Liver (tissue), 9 donors: ENCODE measurements around the gene SSC4D. TPM values are rescaled to one million over a fixed set of nuclear protein-coding genes. Genes with fewer than 3 reads are reported as not detected.

Experiments
- DNase-seq: peaks from one replicate; pipeline ENCODE4 v3.0.0-alpha.2; 2017; ENCODE audit warnings: low spot score
- H3K27ac ChIP-seq, 2 donors: one replicate each; pipeline ENCODE4 v1.7.0; 2013; ENCODE audit warnings: inconsistent platforms in 2 of 2, low read length in 2 of 2, control low read depth in 1 of 2, low read depth in 1 of 2, mild to moderate bottlenecking in 1 of 2
- H3K27me3 ChIP-seq, 4 donors: one replicate each; pipeline versions ENCODE4 v1.6.1 to v1.7.0; 2013; ENCODE audit warnings: low read length in 3 of 4, inconsistent platforms in 1 of 4, mild to moderate bottlenecking in 1 of 4, moderate library complexity in 1 of 4; ENCODE audit not compliant: control insufficient read depth in 4 of 4, insufficient read depth in 4 of 4
- H3K36me3 ChIP-seq, 4 donors: one replicate each; pipeline versions ENCODE4 v1.6.1 to v1.7.0; 2013; ENCODE audit warnings: low read length in 3 of 4, mild to moderate bottlenecking in 3 of 4, low read depth in 1 of 4, moderate library complexity in 1 of 4; ENCODE audit not compliant: control insufficient read depth in 4 of 4, insufficient read depth in 3 of 4
- H3K4me1 ChIP-seq, 4 donors: one replicate each; pipeline versions ENCODE4 v1.6.1 to v1.7.0; 2013; ENCODE audit warnings: low read length in 3 of 4, mild to moderate bottlenecking in 3 of 4, moderate library complexity in 1 of 4; ENCODE audit not compliant: control insufficient read depth in 4 of 4, insufficient read depth in 4 of 4
- H3K4me3 ChIP-seq, 3 donors: one replicate each; pipeline versions ENCODE4 v1.6.1 to v1.7.0; 2013; ENCODE audit warnings: low read length in 3 of 3, control low read depth in 1 of 3, low read depth in 1 of 3, mild to moderate bottlenecking in 1 of 3
- H3K9ac ChIP-seq, 2 donors: one replicate each; pipeline ENCODE4 v1.7.0; 2013; ENCODE audit warnings: low read length in 2 of 2, mild to moderate bottlenecking in 2 of 2, moderate library complexity in 2 of 2, control low read depth in 1 of 2, low read depth in 1 of 2
- H3K9me3 ChIP-seq, 4 donors: one replicate each; pipeline versions ENCODE4 v1.6.1 to v1.7.0; 2013; ENCODE audit warnings: low read length in 3 of 4; ENCODE audit not compliant: control insufficient read depth in 4 of 4
- ATF3 ChIP-seq: IDR thresholded peaks from 2 replicates; pipeline ENCODE4 v1.6.1; 2016; ENCODE audit warnings: antibody characterized with exemption
- EGR1 ChIP-seq, 2 donors: IDR thresholded peaks; 2 replicates each; pipeline ENCODE4 v1.6.1; 2016 to 2018; ENCODE audit warnings: antibody characterized with exemption in 2 of 2, low read depth in 2 of 2
- FOXA1 ChIP-seq: IDR thresholded peaks from 2 replicates; pipeline ENCODE4 v1.6.1; 2016; ENCODE audit warnings: antibody characterized with exemption
- FOXA2 ChIP-seq: IDR thresholded peaks from 2 replicates; pipeline ENCODE4 v1.6.1; 2016; ENCODE audit warnings: antibody characterized with exemption
- GABPA ChIP-seq, 2 donors: IDR thresholded peaks in 1 of 2; conservative IDR thresholded peaks in 1 of 2; 2 replicates each; pipeline ENCODE4 v1.6.1; 2016; ENCODE audit warnings: antibody characterized with exemption in 2 of 2, mild to moderate bottlenecking in 1 of 2, moderate library complexity in 1 of 2
- HNF4A ChIP-seq, 2 donors: conservative IDR thresholded peaks; 2 replicates each; pipeline ENCODE4 v1.6.1; 2016; ENCODE audit warnings: antibody characterized with exemption in 2 of 2, mild to moderate bottlenecking in 2 of 2
- HNF4G ChIP-seq: IDR thresholded peaks from 2 replicates; pipeline ENCODE4 v1.6.1; 2016; ENCODE audit warnings: antibody characterized with exemption
- JUND ChIP-seq, 2 donors: IDR thresholded peaks; 2 replicates each; pipeline ENCODE4 v1.6.1; 2016; ENCODE audit warnings: antibody characterized with exemption in 2 of 2
- MAX ChIP-seq: IDR thresholded peaks from 2 replicates; pipeline ENCODE4 v1.6.1; 2016; ENCODE audit warnings: antibody characterized with exemption
- NR2F2 ChIP-seq: IDR thresholded peaks from 2 replicates; pipeline ENCODE4 v1.6.1; 2016; ENCODE audit warnings: antibody characterized with exemption
- RAD21 ChIP-seq, 2 donors: IDR thresholded peaks; 2 replicates each; pipeline ENCODE4 v1.6.1; 2016; ENCODE audit warnings: antibody characterized with exemption in 2 of 2, mild to moderate bottlenecking in 2 of 2
- REST ChIP-seq: IDR thresholded peaks from 2 replicates; pipeline ENCODE4 v1.6.1; 2016; ENCODE audit warnings: antibody characterized with exemption, mild to moderate bottlenecking
- SP1 ChIP-seq: IDR thresholded peaks from 2 replicates; pipeline ENCODE4 v1.6.1; 2018; ENCODE audit warnings: antibody characterized with exemption, mild to moderate bottlenecking
- TAF1 ChIP-seq: conservative IDR thresholded peaks from 2 replicates; pipeline ENCODE4 v1.6.1; 2016; ENCODE audit warnings: antibody characterized with exemption, mild to moderate bottlenecking
- YY1 ChIP-seq: IDR thresholded peaks from 2 replicates; pipeline ENCODE4 v1.6.1; 2016; ENCODE audit warnings: antibody characterized with exemption, mild to moderate bottlenecking
- ZBTB33 ChIP-seq: IDR thresholded peaks from 2 replicates; pipeline ENCODE4 v1.6.1; 2016; ENCODE audit warnings: antibody characterized with exemption
- WGBS: extraction: QIAGEN DNeasy Blood & Tissue Kit; methylation state at CpG from one replicate; pipeline ENCODE4 v1.1.7; 2013; 5-methylcytosine and 5-hydroxymethylcytosine counted together
- polyA plus RNA-seq, 2 donors: library from polyadenylated mRNA; stranded (reverse) in 1 of 2; unstranded in 1 of 2; fragments of 200-250 nt in 1 of 2; fragments of >200 nt in 1 of 2; fragmentation: Nextera tagmentation in 1 of 2; extraction: Ambion mirVana in 1 of 2; gene quantifications; one replicate each; pipeline versions ENCODE4 v1.2.1 to v1.2.3, GENCODE V29; 2013 to 2015
- total RNA-seq, 2 donors: library from RNA; depleted of rRNA; stranded (reverse); fragments of >200 nt; gene quantifications; one replicate each; pipeline ENCODE4 v1.2.3, GENCODE V29; 2014
- donor health status: healthy.
- donor health status: healthy.
- donor health status: healthy.
- donor health status: healthy.
- donor health status: healthy.

Gene SSC4D
- total and polyA plus RNA-seq, 4 donors, result 1.2 to 2.3 (median 1.5) TPM

GRCh38 chr7:76359978-76360638 is 49.4 kb downstream of the SSC4D start:
- H3K9me3 ChIP-seq, result no peaks in the 10 kb centered on the region
- H3K9ac ChIP-seq, result no peak overlapping the region
- no peaks in the 10 kb centered on the region for H3K36me3 ChIP-seq
- no peak for TF ChIP-seq REST
- TF ChIP-seq YY1, result no peak
- no peak for TF ChIP-seq HNF4G
- no peak for TF ChIP-seq EGR1 (IDR thresholded peaks at IDR 0.05; ENCODE audit: low read depth in 2 of 2)
- TF ChIP-seq SP1, result no peak
- no peak for TF ChIP-seq TAF1
- no peak for TF ChIP-seq JUND (IDR thresholded peaks at IDR 0.05)
- TF ChIP-seq ATF3, result no peak
- TF ChIP-seq FOXA1, result no peak
- no peak for TF ChIP-seq ZBTB33
- TF ChIP-seq RAD21 (IDR thresholded peaks at IDR 0.05), result no peak
- TF ChIP-seq HNF4A (conservative IDR thresholded peaks at IDR 0.05), result no peak
- H3K27ac ChIP-seq, result peak overlapping the region; percentile 97 to 99
- no peaks in the 10 kb centered on the region for H3K27me3 ChIP-seq
- no peak overlapping the region for H3K4me3 ChIP-seq
- peaks cover 0 to 21% (median 14%) of the 10 kb centered on the region in 4 donors for H3K4me1 ChIP-seq
- DNase-seq, result no peak
- WGBS, result 77% methylated on average over 17 of the region's 17 CpGs

- H3K4me1 ChIP-seq, result peaks cover 0 to 17% (median 14%) of the 10 kb centered on the region in 4 donors
- DNase-seq, result peak; percentile 96
- no peaks in the 10 kb centered on the region for H3K27me3 ChIP-seq
- H3K9me3 ChIP-seq, result no peaks in the 10 kb centered on the region
- peaks cover 0 to 3% (median 1%) of the 10 kb centered on the region in 4 donors for H3K36me3 ChIP-seq
- peak overlapping the region; percentile 66 to 89 for H3K9ac ChIP-seq
- H3K27ac ChIP-seq, result peak overlapping the region; percentile 97 to 99
- peak overlapping the region; percentile 51 to 86 (median 51) for H3K4me3 ChIP-seq
- 2% methylated on average over 41 of the region's 41 CpGs for WGBS
- TF ChIP-seq NR2F2 (peak; percentile 98), REST (peak; percentile 19), GABPA (IDR thresholded peaks at IDR 0.05 in 1 of 2, conservative IDR thresholded peaks at IDR 0.05 in 1 of 2) (peak in 1 of 2 donors; percentile 15), MAX (peak; percentile 64), FOXA2 (no peak), TAF1 (peak; percentile 9), HNF4A (conservative IDR thresholded peaks at IDR 0.05) (peak; percentile 29 to 33), ATF3 (no peak), ZBTB33 (no peak), FOXA1 (peak; percentile 19)
These were observed 50.2 kb downstream of the SSC4D start for GRCh38 chr7:76359111-76359977.
